NCI-H748 (cell line): ENCODE measurements around the gene LAMA5.

ENCODE experiments used
- DNase-seq: peaks from one replicate; lab custom pipeline; 2025; ENCODE audit not compliant: unreplicated experiment; lab: John Stamatoyannopoulos, UW

LAMA5 gene

DNA sequence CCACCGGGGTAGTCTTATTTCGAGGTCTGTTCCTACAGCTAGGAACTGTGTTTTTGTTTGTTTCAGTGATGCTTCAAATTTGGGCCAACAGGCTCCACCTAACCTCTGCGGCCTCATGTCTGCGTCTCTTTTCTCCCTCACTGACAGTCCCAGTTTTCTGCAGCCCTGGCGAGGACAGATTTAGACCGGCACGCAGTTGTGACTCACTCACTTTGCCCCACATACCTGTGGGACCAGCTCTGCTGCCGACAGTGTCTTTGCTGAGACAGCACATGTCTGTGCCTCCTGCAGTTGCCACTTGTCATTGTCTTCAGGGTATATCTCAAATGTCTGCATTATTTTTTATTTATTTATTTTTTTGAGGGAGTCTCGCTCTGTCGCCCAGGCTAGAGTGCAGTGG lies 99.6 kb downstream of the LAMA5 start:
- DNase-seq: no peak

DNA sequence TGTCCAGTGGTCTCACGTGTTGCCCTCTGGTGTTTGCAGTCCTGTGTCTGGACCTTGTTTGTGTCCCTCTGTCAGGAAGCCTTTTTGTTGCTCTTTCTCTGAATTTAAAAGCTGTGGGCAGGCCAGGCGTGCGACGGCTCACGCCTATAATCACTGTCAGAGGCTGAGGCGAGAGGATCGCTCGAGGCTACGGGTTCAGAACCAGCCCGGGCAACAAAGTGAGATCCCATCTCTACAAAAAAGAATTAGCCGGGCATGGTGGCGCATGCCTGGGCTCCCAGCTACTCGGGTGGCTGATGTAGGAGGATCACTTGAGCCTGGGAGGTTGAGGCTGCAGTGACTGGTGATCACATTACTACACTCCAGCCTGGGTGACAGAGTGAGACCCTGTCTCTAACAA lies 100.3 kb downstream of the LAMA5 start:
- no peak for DNase-seq

DNA sequence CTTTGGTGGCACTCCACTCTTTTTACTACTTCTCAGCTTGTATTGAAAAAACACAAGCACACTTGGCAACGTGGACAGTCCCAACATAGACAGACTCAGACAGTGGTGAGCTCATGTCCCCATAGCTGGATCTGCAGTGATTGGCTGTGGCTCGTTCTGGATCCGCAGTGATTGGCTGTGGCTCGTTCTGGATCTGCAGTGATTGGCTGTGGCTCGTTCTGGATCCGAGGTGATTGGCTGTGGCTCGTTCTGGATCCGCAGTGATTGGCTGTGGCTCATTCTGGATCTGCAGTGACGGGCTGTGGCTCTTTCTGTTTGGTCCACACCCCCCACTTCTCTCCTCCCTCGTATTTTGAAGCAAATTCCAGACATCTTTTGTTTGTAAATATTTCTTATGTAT lies 100.8 kb downstream of the LAMA5 start:
- no peak for DNase-seq

DNA sequence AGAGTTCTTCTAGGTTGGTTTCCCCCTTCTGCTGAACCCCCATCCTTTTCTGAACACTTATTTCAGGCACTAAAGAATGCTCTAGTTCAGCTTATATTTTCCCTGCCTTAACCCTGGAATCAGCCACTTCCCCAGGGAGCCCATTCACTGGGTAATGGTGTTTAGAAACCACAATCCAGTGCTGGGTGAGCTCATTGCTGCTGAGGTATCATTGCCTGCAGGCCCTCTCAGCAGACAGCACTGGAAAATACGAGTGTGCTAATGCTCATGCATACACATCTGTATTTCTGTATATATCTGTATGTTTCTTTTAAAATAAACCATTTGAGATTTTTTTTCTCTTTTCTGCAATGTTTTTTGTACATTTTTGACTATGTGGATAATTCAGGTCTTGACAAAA lies 101.7 kb downstream of the LAMA5 start:
- no peak for DNase-seq

DNA sequence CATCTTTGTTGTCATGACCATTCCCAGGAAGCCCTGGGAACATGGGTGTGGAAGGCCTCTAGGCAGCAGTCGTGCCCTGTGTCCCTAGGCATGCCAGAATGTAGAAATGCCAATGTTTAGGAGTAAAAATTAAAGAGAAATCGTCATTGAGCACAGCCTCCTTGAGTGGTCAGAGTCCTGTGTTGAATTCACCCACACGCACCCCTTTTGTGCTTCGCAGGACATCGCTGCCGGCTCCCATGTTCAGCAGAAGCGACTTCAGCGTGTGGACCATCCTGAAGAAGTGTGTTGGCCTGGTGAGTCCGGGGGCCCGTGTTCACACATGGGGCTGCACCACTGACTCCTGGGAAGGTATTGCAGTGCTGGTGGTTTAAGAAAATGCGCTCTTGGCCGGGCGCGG lies 103.7 kb downstream of the LAMA5 start:
- DNase-seq: no peak

DNA sequence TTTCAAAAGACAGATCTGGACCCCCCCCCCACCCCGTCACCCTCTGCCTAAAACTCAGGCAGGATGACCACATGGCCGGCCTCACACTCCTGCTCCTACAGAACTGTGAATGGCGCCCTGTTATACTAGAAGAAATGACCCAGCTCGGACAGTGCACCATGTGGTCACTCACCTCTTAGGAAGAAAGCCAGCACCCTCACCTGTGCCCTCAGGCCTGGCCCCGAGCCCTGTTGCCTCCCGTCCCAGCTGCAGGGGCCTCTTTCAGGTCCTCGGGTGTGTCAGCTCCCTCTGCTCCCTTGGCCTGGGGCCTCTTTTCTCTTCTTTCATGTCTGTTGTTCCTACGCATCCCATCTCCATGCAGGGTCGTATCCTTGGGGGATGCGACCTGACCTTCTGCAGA lies 105.0 kb downstream of the LAMA5 start:
- no peak for DNase-seq

DNA sequence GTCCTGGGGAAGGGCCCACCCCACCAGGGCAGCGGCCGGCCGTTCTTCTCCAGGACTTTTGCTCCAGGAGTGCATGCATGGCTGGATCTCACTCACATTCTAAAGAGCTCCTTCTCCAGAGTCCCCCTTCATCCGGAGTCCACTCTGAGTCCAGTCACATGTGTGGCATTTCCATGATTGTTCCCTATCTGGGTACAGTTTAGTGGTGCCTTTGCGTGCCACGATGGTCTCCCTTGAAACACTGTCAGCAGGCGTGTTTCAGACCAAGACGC lies 107.9 kb downstream of the LAMA5 start:
- DNase-seq: no peak
